Ureter (tissue), 1 donor: ENCODE results near the gene ZNF3. TPM values are rescaled to one million over a fixed set of nuclear protein-coding genes. Genes with fewer than 3 reads are reported as not detected.
A peak's percentile ranks its signal among the peaks of the same experiment; 100 is the strongest.

ENCODE experiments used
- DNase-seq: peaks from one replicate; pipeline ENCODE4 v3.0.0-alpha.2; 2020; ENCODE audit warnings: low spot score
- total RNA-seq: library from RNA; stranded (reverse); gene quantifications from one replicate; pipeline ENCODE4 v1.2.4, GENCODE V29; 2023
- donor health status: DM: yes; HTN: yes; CAD: no.

Gene ZNF3
- total RNA-seq, 1 donor from 2014 or later, result 41.3 TPM

DNA sequence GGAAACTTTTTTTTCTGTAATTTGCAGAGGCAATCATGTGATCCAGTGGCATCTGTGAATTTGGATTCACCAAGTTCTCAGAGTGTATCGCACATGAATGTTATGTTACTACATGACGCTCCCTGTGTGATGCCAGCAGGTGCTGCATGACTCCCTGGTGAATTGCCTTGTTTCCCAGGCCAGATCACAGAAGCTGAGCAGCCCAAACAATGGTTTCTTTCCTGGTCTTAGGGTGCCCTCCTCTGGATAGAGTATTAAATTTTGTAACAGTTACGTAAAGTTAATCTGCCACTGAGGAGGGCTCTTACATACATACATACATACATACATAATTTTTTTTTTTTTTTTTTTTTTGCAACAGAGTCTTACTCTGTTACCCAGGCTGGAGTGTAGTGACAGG lies 28.3 kb downstream of the ZNF3 start:
- DNase-seq, result no peak

DNA sequence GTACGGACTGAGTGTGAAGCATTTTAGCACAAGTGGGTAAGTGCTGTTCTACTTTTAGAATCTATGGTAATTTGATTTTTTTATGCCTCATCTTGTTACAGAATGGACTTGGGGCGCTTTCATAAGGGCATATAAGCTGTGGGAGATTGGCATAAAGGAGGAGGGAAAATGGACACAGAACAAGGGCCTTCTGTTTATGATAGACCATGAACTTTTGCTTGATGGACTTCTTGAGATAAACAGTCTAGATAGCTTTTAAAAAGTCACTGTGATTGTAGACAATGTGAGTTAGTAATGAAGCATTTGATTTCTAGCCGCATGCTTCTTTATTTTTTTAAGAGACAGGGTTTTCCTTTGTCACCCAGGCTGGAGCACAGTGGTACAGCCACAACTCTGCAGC lies 29.9 kb downstream of the ZNF3 start:
- no peak for DNase-seq

DNA sequence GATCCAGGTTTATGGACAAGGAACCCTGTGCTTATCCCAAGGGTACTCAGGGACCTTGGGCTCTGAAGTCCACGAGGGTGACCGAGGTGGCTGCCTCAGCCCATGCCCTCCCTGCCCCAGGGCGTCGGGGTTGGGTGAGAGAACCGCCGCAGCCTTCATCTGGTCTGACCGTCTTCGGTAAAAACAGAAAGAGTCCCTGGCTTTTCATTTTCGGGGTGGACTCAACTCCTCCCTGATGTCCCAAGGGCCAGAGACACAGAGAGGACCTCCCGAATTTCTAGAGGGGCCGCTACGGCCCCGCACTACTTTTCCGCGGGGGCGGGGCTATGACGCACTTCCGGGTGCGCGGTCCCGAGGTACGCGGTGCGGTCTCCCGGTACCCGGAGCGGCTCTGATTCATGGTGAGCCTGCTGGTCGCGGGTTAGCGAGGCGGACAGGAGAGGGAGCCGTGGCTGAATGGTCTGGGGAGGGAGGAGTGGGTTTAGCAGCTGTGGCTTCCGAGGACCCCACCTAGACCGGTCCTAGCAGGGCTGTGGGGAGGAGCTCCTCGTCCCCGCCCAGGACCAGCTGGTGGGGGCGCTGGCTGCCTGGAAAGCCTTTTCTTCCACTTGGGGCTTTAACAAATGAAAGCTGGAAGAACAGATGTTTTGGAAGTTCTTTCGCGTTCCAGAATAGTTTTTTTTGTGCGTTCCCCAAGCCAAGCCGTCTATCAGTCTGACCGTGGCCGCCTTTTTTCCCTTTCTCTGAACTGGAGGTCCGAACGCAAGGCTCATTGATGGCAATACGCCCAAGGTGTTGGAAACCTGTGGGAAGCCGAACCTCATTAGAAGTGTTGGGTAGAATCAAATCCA lies 31.9 kb downstream of the ZNF3 start, which contains the start of gene ZSCAN21:
TSS of gene ZSCAN21 (plus strand) at position 334 of the 851 bp plus-strand sequence. CDS start 7,233 bp downstream, outside the sequence.
- peak; percentile 87 for DNase-seq

DNA sequence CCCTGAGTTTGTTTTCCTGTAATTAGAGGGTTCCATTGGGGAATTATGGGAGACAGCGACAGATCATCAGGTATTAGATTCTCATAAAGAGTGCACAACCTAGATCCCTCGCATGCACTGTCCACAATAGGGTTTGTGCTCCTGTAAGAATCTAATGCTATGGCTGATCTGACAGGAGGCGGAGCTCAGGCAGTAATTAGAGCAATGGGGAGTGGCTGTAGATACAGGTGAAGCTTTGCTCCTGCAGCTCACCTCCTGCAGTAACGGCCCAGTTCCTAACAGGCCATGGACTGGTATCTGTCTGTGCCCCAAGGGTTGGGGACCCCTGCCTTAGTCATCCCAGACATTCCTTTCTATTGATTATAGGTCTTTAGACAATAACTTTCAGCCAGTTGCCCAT lies 32.8 kb downstream of the ZNF3 start:
- no peak for DNase-seq

DNA sequence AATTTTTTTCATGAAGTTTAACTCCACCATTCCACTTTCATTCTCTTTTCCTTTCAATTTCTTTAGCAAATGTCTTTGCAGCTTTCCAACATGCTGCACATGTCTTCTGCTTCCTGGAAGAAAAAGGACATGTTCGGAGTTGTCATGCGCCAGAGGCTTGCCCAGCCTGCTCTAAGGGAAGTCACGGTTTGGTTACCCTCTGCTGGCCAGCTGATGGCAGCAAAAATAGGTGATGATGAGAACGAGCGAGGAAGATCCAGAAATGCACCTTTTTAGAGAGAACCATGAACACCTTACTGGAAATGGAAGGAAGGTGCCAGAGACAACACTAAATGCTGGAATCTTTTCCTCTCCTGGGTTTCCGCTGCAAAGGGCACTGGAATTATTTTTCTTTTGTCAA lies 36.8 kb downstream of the ZNF3 start:
- DNase-seq, result peak; percentile 52

DNA sequence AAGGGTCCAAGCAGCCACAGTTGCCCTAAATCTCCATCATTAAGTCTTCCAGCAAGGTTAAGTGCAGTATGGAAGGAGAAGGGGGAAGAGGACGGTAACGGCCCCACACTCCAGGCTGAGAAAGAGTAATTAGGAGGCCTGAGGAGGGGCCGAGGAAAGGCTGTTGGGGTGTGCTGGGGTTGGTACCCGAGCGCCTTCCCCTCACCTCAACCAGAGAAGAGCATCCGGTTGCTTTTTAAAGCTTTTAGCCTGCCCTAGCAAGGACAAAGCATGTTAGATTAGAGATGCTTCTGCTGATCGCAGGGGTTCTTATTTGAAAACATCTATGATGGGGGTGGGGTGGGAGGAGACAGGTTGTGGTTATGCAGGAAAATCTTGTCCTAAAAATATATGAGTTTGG lies 40.9 kb downstream of the ZNF3 start:
- no peak for DNase-seq

DNA sequence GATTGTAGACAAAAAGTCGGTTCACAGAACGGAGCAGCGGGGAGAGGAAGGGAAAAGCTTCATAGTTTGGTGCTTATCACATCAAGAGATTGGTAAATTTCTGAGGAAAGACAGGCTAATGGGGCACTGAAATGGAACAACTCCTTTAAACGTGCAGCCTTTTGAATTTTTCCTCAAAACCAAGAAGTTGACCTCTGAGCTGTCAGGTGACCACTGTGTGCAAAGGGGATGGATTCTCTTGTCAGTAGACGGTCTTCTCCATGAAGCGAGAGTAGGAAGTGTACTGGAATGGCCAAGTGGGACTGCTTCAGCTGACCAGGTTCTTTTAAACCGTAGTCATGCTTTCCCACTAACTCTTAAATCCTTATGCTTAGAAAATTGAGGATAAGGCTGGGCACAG lies 43.2 kb downstream of the ZNF3 start:
- no peak for DNase-seq

DNA sequence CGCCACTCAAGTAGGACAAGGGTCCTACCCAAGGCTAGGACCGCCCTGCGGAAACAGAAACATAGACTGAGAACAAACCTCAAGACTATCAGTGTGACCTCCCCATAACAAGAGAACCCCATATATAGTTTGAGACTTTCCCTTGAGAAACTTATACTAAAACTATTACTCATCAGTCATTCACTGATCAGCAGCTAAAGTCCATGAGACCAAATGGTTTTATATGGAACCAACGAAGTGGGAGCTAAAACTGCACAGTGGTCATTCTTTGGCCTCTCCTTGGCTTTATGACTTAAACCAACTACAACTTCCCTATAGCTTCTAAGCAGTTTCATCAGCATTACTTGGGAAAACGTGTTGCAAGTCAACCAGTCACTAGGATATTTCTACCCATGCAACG lies 45.6 kb downstream of the ZNF3 start:
- DNase-seq, result no peak

DNA sequence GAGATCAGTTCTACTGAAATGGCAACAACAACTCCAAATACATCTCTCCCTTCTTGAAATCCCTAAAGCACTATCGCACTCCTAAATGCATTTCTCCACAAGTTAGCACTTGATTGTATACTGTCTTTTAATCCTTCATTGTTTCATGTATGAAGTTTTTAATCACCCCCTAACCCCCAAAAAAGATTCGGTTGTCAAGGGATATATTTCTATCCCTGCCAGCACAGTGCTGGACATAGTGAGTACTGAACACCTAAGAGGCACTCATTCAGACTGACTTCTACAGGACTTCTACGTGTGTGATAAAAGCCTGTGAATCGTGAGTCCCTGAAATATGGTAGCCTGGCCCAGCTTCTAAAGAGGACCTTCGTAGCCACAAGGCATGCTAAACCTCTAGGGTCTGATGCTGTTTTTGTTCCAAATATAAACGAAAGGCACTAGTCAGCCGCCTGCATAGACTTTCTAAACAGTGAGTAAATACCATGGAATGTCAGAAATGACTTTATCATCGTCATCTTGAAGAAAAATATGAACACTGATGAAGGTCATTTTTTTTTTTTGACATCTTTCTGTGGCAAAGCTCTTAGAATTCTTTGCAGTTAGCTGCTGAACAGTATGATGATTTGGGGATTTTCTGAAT lies 46.5 kb downstream of the ZNF3 start:
- no peak for DNase-seq

DNA sequence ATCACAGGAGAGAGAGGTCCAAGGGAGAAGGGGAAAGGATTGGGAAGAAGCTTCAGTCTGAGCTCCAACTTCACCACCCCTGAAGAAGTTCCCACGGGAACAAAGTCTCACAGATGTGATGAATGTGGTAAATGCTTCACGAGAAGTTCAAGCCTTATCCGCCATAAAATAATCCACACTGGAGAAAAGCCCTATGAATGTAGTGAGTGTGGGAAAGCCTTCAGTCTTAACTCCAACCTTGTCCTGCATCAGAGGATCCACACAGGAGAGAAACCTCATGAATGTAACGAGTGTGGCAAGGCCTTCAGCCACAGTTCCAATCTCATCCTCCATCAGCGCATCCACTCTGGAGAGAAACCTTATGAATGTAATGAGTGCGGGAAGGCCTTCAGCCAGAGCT lies 48.0 kb downstream of the ZNF3 start:
- DNase-seq, result no peak

DNA sequence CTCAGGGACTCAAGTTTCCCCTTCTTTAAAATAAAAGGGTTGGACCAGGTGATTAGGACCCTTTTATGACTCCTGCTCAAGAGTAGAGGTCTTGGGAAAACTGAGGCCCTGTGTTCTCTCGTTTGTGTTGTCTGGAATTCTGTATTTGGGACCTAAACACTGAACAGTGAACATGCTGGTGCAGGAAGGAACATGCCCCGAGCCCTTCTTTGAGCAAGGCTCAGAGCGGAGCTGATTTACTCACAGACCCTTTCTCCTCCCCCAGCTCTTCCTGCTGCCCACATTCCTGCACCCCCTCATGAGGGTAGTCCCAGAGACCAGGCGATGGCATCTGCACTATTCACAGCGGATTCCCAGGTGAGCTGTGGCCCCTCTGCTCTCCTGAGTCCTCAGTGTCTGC lies 51.9 kb downstream of the ZNF3 start:
- DNase-seq, result no peak

DNA sequence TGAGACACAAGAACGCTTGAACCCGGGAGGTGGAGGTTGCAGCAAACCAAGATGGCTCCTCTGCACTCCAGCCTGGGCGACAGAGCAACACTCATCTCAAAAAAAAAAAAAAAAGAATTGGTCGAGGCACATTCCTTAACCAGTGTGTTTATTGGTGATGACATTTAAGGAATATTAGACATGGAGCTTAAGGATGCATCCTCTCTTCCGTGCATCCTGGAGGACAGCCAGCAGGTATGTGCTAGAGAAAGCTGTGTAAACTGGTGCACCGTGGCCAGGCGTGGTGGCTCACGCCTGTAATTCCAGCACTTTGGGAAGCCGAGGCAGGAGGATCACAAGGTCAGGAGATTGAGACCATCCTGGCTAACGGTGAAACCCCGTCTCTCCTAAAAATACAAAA lies 54.3 kb downstream of the ZNF3 start:
- no peak for DNase-seq

DNA sequence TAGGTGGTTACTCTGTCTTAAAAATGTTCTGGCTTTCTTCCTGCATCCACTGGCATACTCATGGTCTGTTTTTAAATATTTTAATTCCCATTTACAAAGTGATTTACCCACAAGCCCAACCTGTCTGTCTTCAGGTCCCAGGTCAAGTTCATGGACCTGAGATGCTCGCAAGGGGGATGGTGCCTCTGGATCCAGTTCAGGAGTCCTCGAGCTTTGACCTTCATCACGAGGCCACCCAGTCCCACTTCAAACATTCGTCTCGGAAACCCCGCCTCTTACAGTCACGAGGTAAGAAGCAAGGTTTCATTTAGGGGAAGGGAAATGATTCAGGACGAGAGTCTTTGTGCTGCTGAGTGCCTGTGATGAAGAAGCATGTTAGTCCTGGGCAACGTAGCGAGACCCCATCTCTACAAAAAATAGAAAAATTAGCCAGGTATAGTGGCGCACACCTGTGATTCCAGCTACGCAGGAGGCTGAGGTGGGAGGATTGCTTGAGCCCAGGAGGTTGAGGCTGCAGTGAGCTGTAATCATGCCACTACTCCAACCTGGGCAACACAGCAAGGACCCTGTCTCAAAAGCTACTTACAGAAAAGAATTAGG lies 57.4 kb downstream of the ZNF3 start:
- DNase-seq, result no peak

DNA sequence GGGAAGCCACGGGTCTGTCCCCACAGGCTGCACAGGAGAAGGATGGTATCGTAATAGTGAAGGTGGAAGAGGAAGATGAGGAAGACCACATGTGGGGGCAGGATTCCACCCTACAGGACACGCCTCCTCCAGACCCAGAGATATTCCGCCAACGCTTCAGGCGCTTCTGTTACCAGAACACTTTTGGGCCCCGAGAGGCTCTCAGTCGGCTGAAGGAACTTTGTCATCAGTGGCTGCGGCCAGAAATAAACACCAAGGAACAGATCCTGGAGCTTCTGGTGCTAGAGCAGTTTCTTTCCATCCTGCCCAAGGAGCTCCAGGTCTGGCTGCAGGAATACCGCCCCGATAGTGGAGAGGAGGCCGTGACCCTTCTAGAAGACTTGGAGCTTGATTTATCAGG lies 58.0 kb downstream of the ZNF3 start:
- DNase-seq, result no peak

DNA sequence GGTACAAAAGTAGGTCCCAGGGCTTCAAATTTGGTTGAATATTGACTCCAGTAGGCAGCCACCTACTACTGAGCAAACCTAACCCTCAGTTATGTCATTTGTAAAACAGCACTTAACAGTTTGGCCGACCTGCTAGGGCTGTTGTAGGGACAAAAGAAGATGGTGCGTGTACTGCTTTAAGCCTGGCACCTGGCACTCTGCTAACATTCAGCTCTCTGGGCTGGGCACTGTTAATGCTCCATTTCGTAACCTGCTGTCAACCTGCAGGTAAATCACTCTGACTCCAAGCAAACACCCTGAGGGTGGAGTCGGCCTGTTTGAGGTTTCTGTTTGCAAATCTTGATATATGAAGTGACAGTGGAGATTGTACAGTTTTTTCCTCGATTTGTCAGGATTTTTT lies 58.9 kb downstream of the ZNF3 start:
- peak; percentile 69 for DNase-seq

DNA sequence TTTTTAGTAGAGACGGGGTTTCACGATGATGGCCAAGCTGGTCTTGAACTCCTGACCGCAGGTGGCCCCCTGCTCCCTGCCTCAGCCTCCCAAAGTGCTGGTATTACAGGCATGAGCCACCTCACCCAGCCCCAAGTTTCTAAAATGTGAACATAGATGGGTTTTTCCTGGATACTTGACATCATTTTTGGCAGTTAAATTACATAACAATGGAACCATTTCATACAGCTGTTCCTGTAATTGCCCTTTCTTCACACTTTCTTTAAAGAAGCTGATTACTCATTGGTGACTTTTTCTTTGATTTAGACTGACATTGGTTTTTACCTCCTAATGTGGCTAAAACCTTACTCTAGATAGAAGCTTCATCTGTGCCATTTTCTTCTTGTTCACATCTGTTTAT lies 60.2 kb downstream of the ZNF3 start:
- no peak for DNase-seq

Other genes with a start within 250 kb of the ZNF3 start
- not detected for gene OR2AE1, start 204.7 kb downstream of the ZNF3 start, total RNA-seq
- gene TRIM4, start 162.2 kb downstream of the ZNF3 start, total RNA-seq, result 36.3 TPM
- not detected for gene GJC3, start 152.1 kb downstream of the ZNF3 start, total RNA-seq
- gene AZGP1, start 105.7 kb downstream of the ZNF3 start, total RNA-seq, result 6.2 TPM
- 105 TPM for gene ZKSCAN1, start 66.1 kb downstream of the ZNF3 start, total RNA-seq
- 13.3 TPM for gene ZSCAN21, start 31.9 kb downstream of the ZNF3 start, total RNA-seq
- 121 TPM for gene COPS6, start 7.2 kb upstream of the ZNF3 start, total RNA-seq
- 52.4 TPM for gene MCM7, start 19.7 kb upstream of the ZNF3 start, total RNA-seq
- gene AP4M1, start 19.9 kb upstream of the ZNF3 start, total RNA-seq, result 19.5 TPM
- 47.4 TPM for gene TAF6, start 37.6 kb upstream of the ZNF3 start, total RNA-seq
- 8.7 TPM for gene CNPY4, start 37.9 kb upstream of the ZNF3 start, total RNA-seq
- gene MBLAC1, start 45.2 kb upstream of the ZNF3 start, total RNA-seq, result 1.5 TPM
- 108 TPM for gene LAMTOR4, start 67.2 kb upstream of the ZNF3 start, total RNA-seq
- gene TRAPPC14, start 77.0 kb upstream of the ZNF3 start, total RNA-seq, result 35.5 TPM
- 7.1 TPM for gene GAL3ST4, start 86.9 kb upstream of the ZNF3 start, total RNA-seq
- gene GPC2, start 95.7 kb upstream of the ZNF3 start, total RNA-seq, result 5.1 TPM
- 1.9 TPM for gene STAG3, start 96.2 kb upstream of the ZNF3 start, total RNA-seq
- 1.1 TPM for gene PVRIG, start 138.2 kb upstream of the ZNF3 start, total RNA-seq
- gene SPDYE3, start 226.0 kb upstream of the ZNF3 start, total RNA-seq, result not detected